ENCODE measurements around the gene TCF7. TPM values are rescaled to one million over a fixed set of nuclear protein-coding genes. Genes with fewer than 3 reads are reported as not detected.

TCF7 gene
- total and polyA plus RNA-seq, 2 of the 13 experiments (the other 11 are each of a cell fraction or from before 2014, with no cell fraction given) = 6.3 to 6.8 TPM

- TF ChIP-seq ZBTB44 (CRISPR knock-in tag; IDR thresholded peaks at IDR 0.05) = no peak
- TF ChIP-seq RXRB (CRISPR knock-in tag; IDR thresholded peaks at IDR 0.05; ENCODE audit: borderline replicate concordance) = peak; percentile 96
- 0 out of 2 replicates have a peak, but pooled peaks have one; percentile 53 for TF ChIP-seq POLR2G (IDR thresholded peaks at IDR 0.05; ENCODE audit: low read depth, low read length)
- TF ChIP-seq MBD4 (IDR thresholded peaks at IDR 0.05; ENCODE audit: borderline replicate concordance, low read length) = no peak
- no peak; the same call in 1 of the 2 replicates for TF ChIP-seq ZNF296 (CRISPR knock-in tag; conservative IDR thresholded peaks at IDR 0.05)
- TF ChIP-seq TRIM24 (CRISPR knock-in tag; IDR thresholded peaks at IDR 0.05) = peak; percentile 92
- peak; percentile 98 for TF ChIP-seq FOXO1 (CRISPR knock-in tag; IDR thresholded peaks at IDR 0.05)
- TF ChIP-seq ELF4 (CRISPR knock-in tag; IDR thresholded peaks at IDR 0.05; ENCODE audit: borderline replicate concordance) = no peak
- TF ChIP-seq ZNF331 (CRISPR knock-in tag; IDR thresholded peaks at IDR 0.05) = peak; percentile 92
- TF ChIP-seq DMAP1 (CRISPR knock-in tag; IDR thresholded peaks at IDR 0.05) = peak; percentile 72; the same call in 1 of the 2 replicates
- TF ChIP-seq HOMEZ (CRISPR knock-in tag; IDR thresholded peaks at IDR 0.05; ENCODE audit: low read depth) = peak; percentile 75
- TF ChIP-seq SOX13 (IDR thresholded peaks at IDR 0.05) = 0 out of 2 replicates have a peak, but pooled peaks have one; percentile 43
- peak in 1 of 2 experiments; percentile 94; a peak in 2 of 4 replicates for TF ChIP-seq SOX13 (CRISPR knock-in tag; conservative IDR thresholded peaks at IDR 0.05 in 1 of 2, IDR thresholded peaks at IDR 0.05 in 1 of 2)
- TF ChIP-seq NFE2L1 (CRISPR knock-in tag; IDR thresholded peaks at IDR 0.05; ENCODE audit: borderline replicate concordance) = no peak
Observed at GRCh38 chr5:134098690-134099089, 15.8 kb upstream of the TCF7 start (continued).

Data from HepG2 (cell line).